ENCODE measurements around the gene RPS3. TPM values are rescaled to one million over a fixed set of nuclear protein-coding genes. Genes with fewer than 3 reads are reported as not detected.

Gene RPS3
- total and polyA plus RNA-seq, 9 of the 15 experiments (the other 6 are each of a cell fraction or from before 2014, with no cell fraction given): 2,700 to 5,771 (median 3,679) TPM

GRCh38 chr11:75349521-75350116 is 49.7 kb upstream of the RPS3 start (continued):
- TF ChIP-seq PRDM10 (IDR thresholded peaks at IDR 0.05; ENCODE audit: partially characterized antibody) (no peak), TBP (optimal IDR thresholded peaks at IDR 0.05; ENCODE audit: low read depth, low read length) (no peak), MYC (IDR thresholded peaks at IDR 0.05; ENCODE audit: low read depth, low read length) (peak; percentile 40; the same call in 1 of the 2 replicates), MYC (CRISPR knock-in tag; IDR thresholded peaks at IDR 0.05; ENCODE audit: borderline replicate concordance, low read depth) (no peak), CBX2 (IDR thresholded peaks at IDR 0.05; ENCODE audit: insufficient read depth, low read length, poor library complexity, severe bottlenecking) (no peak), ZNF184 (CRISPR knock-in tag; IDR thresholded peaks at IDR 0.05) (no peak), E2F1 (CRISPR knock-in tag; IDR thresholded peaks at IDR 0.05) (no peak), CEBPG (CRISPR knock-in tag; IDR thresholded peaks at IDR 0.05) (no peak), CEBPG (tag; conservative IDR thresholded peaks at IDR 0.05 in 1 of 2, IDR thresholded peaks at IDR 0.05 in 1 of 2) (no peak), ZNF41 (CRISPR knock-in tag; conservative IDR thresholded peaks at IDR 0.05) (no peak), TEAD2 (tag; IDR thresholded peaks at IDR 0.05) (no peak), ELF4 (CRISPR knock-in tag; IDR thresholded peaks at IDR 0.05) (0 out of 2 replicates have a peak, but pooled peaks have one; percentile 40), MITF (IDR thresholded peaks at IDR 0.05) (0 out of 2 replicates have a peak, but pooled peaks have one; percentile 47), HDGF (IDR thresholded peaks at IDR 0.05) (no peak), CHCHD3 (CRISPR knock-in tag; IDR thresholded peaks at IDR 0.05) (no peak), ZNF444 (CRISPR knock-in tag; IDR thresholded peaks at IDR 0.05) (no peak), RUNX1 (IDR thresholded peaks at IDR 0.05; ENCODE audit: low read depth) (no peak), ZNF507 (tag; conservative IDR thresholded peaks at IDR 0.05) (no peak), PCBP2 (IDR thresholded peaks at IDR 0.05; ENCODE audit: low read depth, low read length, poor library complexity, severe bottlenecking) (no peak), BRF1 (IDR thresholded peaks at IDR 0.05; ENCODE audit: borderline replicate concordance, extremely low read depth, insufficient read length) (no peak), DPF2 (IDR thresholded peaks at IDR 0.05) (peak; percentile 42; the same call in 1 of the 2 replicates), SOX6 (IDR thresholded peaks at IDR 0.05) (no peak), ETV6 (IDR thresholded peaks at IDR 0.05; ENCODE audit: borderline replicate concordance in 1 of 2, low read depth in 2 of 2, low read length in 1 of 2) (peak in 1 of 2 experiments; percentile 33; a peak in 1 of 4 replicates), ETV6 (CRISPR knock-in tag; IDR thresholded peaks at IDR 0.05; ENCODE audit: borderline replicate concordance) (no peak)

Data from K562 (cell line).